ENCODE data around the gene CHD1L.
"Not testable (repeated sequence)": the region's sequence is repeated elsewhere in the genome, so short reads cannot be mapped to it uniquely, and the experiment has no call there.

The CHD1L gene

DNA sequence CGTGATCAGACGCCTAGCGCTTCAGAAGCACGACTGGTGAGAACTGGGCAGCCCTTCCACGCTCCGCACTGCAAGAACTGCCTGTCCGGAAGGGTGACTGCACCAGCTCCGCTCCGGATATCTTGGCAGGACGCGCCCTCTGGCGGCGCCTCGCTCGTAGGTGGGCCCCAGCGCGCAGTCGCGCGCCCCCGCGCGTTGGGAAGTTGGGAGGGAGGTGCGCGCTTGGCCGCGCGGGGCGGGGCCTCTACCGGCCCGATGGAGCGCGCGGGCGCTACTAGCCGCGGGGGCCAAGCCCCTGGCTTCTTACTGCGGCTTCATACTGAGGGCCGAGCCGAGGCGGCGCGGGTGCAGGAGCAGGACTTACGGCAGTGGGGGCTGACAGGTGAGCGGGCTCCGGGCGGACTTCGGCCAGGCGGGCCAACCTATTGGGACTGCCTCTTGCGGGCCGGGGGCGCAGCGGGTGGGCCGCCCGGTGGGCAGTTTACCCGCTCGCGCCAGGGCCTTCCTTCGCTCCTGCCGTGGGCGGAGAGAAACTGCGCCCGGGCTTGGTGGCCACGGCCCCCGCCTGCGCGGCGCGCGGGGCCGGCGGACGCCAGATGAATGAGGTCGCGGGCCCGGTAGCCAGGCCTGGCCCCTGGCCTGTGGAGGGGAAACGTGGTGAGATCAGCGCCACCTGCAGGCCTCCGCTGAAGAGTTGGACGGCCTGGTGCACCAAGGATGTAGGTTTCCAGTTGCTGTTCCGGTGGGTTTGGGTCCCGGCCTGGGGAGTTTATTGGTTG lies at the start of gene CHD1L:
Gene CHD1L (plus strand): TSS at position 236 of the 779 bp plus-strand sequence. CDS start 20 bp downstream, at position 256.
- peak; percentile 96 for DNase-seq

DNA sequence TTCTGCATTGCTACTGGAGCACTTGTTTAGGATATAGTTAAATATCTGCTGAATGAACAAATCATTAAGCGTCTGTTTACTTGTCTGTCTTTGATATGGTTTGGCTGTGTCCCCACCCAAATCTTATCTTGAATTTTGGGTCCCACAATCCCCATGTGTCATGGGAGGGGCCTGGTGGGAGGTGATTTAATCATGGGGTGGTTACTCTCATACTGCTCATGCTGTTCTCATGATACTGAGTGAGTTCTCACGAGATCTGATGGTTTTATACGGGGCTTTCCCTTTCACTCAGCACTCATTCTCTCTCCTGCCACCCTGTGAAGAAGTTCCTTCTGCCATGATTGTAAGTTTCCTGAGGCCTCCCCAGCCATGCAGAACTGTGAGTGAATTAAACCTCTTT lies 45.2 kb upstream of the CHD1L start:
- not testable (repeated sequence) for DNase-seq

DNA sequence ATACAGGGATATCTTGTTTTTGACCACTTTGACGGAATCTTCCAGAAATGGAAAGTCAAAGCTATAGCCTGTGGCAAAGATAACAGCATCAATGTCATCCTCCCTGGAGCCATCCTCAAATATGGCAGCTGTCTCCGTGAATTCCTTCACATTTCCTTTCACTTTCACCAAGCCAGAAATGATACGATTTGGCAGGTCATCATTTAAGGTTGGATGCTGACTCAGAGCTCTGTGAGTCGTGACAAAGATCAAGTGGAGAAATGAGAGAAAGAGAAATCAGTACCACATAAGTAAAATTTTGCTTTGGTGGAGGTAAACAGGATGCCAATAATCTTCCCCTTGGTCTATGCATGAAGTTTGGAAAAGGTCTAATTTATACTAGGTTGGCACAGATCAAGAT lies 41.2 kb upstream of the CHD1L start:
- no peak for DNase-seq

DNA sequence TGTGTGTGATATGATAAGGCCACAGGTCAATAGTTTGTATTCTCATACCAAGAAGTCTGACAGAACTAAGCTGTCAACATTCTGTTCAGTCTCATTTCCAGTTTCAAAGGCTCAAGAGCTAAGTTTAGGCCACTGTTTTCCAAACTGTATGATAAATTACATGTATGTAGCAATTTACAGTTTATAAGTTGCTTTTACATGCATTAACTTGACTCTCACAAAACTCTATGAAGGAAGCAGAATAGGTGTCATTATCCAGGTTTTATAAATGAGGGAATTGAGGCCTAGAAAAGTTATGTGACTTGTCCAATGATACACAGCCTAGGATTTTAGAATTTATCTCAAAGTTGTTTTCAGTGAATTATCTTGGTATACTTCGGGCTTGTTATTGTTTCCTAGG lies 40.7 kb upstream of the CHD1L start:
- DNase-seq = no peak

DNA sequence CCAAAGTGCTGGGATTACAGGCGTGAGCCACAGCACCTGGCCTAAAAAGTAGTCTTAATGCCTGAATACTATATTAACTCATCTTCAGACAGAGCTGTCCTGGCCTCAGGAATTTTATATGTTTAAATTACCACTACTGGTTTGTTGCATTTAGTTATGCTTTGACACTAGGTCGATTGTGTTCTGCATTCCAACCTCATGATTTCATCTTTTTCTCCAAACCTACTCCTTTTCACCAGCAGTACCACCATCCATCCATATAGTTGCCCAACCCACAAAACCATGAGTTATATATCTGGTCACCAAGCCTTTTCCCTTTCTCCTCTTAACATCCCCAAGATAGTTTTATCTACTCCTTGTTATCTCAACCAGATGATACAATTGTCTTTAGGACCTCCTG lies 39.9 kb upstream of the CHD1L start:
- no peak for DNase-seq

DNA sequence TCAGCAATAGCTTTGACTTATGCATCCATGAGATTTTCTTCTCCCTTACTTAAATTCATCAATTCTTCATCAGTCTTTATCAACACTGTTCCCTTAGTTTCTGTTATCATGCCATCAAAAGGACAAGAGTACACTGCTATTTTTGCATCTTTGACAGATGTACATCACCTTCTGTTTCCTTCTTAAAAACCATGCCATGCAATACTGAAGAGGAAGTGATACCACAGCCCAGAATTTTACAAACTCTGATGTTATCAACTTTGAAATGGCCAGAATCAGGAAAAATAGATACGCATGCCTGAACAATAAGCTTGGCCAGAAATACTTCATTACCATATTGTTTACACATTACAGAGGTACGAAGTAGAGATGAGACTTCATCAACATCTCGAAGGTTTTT lies 38.4 kb upstream of the CHD1L start:
- no peak for DNase-seq

DNA sequence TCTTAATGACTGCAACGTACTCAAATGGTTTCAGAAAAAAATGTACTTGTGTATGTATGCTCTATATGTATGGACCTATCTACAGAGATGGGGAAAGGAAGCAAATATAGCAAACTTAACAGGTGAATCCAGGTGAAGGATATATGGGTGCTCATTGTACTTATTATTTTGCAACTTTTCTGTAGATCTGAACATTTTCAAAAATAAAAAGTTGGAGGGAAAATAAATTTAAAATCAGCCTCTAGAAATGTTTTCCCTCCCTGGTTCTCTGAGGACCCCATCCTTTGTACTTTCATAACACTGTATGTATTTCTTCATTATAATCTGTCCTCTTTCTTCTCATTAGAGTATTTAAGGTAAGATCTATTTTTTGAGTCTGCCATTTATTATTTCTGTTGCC lies 35.3 kb upstream of the CHD1L start:
- no peak for DNase-seq

DNA sequence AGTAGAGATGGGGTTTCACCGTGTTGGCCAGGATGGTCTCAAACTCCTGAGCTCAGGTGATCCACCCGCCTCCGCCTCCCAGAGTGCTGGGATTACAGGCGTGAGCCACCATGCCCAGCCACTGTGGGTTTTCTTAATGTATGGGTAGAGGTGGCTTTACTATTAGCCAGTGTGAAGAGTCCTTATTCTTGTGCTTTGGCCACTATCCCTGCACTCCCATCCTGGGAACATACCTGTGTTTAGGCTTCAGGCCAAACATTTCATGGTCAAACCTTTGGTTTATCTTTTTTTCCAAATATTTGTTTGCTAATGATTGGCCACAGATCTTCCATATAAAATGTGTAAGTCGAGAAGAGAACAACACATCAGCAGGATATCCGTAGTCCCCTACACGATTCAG lies 33.9 kb upstream of the CHD1L start:
- no peak for DNase-seq

DNA sequence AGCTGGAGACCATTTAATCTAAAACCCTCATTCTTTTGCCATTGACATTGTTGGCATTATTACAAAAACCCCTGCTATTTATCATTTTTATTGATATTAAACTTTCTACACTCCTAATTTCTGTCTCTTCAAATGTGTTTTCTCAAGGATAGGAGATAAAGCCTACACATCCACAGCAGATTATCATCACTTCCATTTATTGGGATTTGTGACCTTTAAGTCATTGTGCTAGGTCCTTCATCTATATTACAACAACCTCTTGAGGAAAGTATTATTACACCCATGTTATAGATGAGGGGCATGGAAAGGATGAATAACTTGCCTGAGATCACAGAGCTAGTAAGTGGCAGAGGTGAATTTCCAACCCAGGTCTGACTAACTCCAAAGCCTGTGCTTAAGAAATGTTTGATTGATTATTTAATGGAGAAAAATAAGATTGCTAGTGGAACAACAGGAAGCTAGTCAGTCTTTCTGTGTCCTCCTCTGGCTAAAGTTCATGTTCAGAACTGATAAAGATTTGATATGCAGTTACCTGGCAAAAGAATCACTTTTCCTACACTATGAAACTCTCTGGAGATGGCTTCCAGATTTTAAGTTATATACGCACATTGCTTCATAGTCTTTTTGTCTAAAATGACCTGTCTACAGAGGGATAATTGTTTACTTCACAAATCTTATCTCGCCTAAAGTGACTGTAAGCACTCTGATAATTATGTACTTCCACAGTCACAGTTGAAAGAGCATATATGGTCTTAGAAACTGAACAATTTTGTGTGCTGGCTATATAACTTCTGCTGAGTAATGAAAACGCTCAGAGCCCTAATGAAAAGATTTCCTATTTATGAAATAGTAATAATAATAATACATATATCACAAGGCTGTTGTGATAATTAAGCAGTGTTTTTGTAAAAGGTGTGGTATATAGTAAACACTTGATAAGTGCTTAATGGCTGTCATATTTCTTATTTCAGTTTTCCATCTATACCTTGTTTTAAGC lies 32.4 kb upstream of the CHD1L start:
- DNase-seq = no peak

DNA sequence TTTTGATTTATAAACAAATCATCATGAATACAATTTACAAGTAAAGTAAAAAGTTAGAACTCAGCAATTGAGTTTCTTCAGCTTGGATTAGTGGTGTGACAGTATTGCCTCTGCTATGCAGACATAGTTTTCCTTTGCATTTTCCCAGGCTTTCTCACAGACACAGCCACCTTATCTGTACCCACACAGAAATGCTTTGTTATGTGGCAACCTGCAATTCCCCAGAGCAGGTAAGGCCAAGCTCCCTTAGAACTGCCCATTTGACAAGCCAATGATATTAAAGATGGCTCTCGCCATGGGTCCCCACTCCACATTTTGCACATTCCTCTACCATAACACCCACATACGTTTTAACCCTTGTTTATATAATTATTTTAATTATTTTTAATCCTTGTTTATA lies 31.5 kb upstream of the CHD1L start:
- no peak for DNase-seq

DNA sequence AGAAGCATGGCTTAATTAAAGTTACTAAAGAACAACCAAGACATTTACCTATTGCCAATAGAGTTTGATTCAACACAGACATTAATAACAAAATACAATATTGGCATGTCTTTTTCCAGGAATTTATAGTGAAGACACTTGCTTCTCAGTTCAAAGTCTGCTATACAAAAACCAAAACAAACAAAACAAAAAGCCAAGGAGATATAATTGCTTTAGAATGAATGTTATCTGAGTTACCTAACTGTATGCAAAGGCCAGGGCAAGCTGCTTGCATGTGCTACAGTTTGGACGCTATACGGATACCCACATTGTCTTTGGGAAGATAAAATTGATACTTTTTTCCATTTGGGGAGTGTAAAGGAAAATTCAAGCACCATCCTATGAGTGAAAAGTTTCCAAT lies 30.9 kb upstream of the CHD1L start:
- no peak for DNase-seq

DNA sequence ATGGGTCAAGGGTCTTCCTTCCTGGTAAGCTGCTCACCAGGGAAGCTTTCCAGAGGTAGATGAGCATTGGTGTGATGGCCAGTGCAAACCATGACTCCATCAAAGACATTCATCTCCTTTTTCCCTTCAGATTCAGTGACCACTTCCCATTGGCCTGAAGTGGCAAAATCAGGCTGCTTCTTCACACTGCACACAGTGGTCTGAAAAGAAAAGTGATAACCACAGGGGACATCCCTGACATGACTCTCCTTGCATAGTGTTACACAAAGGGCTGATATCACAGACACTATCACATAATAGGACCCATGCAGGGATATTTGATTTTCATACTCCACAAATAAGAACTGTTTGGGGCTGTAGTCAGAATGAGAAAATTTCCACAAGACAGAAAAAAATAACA lies 29.2 kb upstream of the CHD1L start:
- no peak for DNase-seq

DNA sequence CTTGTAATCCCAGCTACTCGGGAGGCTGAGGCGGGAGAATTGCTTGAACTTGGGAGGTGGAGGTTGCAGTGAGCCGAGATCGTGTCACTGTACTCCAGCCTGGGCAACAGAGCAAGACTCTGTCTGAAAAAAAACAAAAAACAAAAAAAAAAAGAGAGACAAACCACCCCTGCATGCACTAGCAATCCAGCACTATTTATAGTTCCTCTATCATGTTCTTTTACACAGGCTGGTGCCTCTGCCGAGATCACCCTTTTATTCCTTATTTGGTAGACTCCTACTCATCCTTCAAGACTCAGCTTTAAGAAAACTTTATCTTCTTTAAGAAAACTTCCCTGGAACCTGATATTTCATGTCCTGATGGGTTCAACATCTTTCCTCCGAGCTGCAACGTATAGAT lies 28.2 kb upstream of the CHD1L start:
- DNase-seq = no peak

DNA sequence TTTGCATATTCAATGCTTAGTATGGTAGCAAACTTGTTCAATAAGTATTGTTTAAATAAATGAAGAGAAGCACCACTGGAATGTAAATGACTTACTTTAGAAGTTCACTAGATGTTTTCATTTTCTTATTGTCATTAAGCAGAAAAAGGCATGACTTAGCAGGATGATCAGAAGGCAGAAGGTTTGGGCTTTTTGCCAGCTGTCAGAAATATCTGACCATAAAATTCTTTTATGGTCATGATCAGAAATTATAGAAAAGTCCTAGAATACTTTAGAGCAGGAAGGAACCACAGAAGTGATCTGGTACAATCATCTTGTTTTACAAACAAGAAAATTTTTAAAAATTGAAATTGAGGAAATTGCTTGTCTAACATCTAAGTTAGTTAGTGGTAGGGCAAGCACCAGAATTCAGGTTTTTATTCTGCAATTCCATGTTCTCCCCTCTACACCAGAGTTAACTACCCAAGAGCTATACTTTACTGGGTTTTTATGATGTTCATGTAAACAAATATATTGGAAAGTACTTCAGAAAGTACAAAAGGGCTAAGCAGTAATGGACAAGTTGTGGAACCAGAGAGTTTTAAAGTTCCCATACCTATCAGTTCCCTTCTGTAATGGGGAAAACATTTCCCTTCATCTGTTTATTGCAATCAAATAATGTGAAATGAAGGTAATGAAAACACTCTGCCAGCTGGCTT lies 27.5 kb upstream of the CHD1L start:
- no peak for DNase-seq

DNA sequence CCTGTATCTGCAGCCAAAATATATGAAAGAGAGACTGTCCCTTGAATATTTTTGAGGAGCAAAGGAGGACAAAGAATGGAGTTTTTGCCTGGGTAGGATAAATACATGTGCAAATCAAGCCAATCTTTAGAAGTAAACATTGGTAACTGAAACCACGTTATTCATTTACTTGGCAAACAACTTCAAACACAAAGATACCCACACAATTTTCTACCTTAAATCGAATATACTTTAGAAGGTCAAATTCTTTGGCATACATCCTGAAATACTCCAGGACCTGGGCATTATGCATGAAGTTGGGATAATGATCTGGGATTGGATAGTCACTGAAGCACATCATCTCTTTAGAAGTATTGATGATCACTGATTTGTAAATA lies 27.0 kb upstream of the CHD1L start:
- DNase-seq = no peak

DNA sequence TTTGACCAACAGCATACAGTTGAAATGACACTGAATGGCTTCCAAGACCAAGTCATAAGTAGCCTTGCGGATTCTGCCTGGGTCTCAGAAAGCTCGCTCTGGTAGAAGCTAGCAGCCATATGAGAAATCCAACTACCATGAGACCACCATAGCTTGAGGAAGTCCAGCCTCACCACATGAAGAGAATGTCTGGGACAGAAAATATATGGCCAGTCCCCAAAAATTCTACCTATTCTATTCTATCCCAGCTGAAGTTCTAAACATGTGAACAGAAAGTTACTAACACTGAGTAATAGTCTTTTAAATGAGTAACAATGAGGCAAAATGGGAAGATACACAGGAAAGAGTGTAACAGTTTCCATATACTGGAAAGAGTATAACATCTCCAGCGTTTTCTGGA lies 26.4 kb upstream of the CHD1L start:
- DNase-seq = no peak

DNA sequence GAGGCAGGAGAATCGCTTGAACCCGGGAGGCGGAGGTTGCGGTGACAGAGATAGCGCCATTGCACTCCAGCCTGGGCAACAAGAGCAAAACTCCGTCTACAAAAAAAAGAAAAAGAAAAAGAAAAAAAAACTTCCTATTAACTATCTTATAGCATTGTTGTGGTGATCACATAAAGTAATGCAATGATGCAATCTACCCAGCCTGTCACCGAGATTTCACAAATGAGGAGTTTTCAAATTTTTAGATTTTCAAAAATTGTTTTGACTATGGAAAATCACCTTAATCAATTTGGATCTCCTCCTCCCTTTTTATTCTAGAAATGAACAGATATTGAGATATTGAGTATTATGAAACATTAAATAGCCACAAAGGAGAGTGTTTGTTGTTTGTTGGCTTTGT lies 25.3 kb upstream of the CHD1L start:
- DNase-seq = no peak

DNA sequence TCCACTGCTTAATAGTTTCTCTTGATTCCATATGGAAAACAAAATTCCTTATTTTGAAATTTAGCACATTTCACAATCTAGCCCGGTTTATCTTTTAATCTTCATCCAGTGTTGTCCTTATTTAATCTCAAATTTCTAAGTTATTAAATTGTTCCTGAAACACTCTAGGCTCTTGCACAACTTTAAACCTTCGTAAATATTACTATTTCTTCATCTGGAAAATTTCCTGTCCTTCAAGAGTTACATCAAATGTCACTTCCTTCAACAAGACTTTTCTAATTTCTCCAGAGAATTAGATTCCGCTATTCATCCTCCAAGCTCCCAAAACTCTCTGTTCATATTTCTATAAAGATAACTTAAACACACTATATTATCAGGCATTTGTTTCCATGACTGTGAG lies 23.9 kb upstream of the CHD1L start:
- no peak for DNase-seq

DNA sequence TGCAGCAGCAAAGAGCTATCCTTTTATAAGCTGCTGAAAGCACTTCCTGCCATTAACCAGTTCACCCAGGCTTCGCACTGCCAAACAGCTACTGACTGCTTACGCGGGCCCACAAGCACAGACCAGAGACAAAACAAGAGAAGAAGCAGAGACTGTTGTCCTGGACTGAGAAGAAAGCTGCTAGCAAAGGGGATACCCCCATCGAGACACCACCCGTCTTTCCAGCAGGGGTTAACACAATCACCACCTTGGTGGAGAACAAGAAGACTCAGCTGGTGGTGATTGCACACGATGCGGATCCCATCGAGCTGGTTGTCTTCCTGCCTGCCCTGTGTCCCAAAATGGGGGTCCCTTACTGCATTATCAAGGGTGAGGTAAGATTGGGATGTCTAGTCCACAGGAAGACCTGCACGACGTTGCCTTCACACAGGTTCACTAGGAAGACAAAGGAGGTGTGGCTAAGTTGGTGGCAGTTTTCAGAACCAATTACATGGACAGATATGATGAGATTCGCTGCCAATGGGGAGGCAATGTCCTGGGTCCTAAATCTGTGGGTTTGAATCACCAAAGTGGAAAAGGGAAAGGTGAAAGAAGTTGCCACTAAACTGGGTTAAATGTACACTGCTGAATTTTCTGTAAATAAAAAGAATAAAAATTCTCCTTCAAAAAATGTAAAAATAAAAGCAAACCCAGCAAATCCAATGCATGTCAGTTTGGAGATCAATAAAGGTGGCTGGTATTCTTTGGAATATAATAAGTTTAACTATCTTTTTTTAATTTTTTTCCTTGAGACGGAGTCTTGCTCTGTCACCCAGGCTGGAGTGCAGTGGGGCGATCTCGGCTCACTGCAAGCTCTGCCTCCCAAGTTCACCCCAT lies 18.5 kb upstream of the CHD1L start:
- DNase-seq = no peak

DNA sequence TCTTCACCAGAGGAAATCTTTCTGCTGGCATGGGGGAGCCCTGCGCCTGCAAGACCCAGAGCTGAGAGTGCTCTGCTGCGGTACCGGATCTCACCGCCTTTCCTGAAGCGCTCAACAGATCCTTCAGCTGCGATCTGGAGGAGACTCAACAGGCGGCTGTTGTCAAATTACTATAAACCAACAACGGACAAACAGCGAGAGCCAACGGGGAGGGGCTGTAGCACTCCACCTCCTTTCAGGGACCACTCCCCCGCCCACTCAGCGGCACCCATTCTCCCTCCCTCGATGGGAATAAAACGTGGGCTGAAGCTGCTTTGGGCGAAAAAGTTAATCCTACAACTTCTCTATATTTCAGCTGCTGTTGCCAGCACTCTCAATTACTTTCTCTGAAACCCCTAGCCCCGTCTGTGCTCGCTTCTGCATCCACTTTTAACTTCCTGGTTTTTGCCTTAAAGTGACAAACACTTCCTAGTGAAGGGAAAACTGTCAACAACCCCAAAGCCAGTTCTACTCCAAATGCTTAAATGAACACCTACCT lies 17.2 kb upstream of the CHD1L start, which contains the start of gene FMO5:
Gene FMO5 (minus strand): TSS at position 147 of the 538 bp plus-strand sequence. CDS start 310 bp downstream, outside the sequence.
- peak; percentile 83 for DNase-seq

DNA sequence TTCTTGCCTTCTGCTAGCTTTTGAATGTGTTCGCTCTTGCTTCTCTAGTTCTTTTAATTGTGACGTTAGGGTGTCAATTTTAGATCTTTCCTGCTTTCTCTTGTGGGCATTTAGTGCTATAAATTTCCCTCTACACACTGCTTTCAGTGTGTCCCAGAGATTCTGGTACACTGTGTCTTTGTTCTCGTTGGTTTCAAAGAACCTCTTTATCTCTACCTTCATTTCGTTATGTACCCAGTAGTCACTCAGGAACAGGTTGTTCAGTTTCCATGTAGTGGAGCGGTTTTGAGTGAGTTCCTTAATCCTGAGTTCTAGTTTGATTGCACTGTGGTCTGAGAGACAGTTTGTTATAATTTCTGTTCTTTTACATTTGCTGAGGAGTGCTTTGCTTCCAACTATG lies 11.5 kb upstream of the CHD1L start:
- not testable (repeated sequence) for DNase-seq

DNA sequence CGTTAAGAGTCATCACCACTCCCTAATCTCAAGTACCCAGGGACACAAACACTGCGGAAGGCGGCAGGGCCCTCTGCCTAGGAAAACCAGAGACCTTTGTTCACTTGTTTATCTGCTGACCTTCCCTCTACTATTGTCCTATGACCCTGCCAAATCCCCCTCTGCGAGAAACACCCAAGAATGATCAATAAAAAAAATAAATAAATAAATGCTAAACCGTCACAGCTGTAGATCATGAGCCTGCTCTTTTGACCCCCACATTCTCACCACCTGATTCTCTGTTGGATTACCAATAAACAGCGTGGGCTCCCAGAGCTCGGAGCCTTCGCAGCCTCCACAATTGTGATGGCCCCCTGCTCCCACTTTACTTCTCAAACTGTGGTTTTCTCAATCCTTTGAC lies 8.6 kb upstream of the CHD1L start:
- DNase-seq = not testable (repeated sequence)
